Measurements from ENCODE around the gene SMIM43.

SMIM43 gene

DNA sequence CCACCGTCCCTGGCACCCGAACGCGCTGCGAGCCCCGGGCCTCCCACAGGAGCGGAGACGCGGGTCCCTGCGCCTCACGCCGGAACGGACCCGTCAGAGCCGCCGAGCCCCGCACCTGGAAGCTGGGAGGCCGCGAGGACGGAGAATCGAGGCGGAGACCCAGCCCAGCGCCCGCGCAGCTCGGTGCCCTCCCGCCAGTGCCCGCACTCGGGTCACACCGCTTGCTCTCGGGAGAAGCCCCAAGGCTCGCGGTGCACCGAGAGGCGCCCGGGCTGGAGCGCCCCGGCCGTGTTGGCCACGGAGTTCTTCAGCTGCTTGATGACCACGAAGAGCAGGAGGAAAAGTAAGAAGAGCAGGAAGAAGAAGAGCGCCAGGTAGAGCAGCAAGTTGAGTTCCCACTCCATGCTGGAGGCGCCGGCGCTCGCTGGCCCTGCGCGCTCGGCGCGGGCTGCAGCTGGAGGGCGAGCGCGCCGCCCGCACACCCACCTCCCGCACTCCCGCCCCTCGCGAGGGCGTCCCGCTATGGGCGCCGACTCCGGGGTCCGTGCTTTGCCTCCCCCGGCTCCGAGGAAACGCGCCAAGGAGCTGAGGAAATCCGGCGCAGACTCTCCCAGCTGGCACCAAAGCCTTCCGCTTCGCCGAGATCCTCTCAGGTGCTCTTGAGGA lies at the start of gene SMIM43:
Gene SMIM43, minus strand, starts transcription at position 463 of the 666 bp plus-strand sequence. Its CDS starts 59 bp downstream, at position 404.
- Histone ChIP-seq H3K9ac (ENCODE audit: insufficient read length) (no peak within 1 kb of the TSS), H3K9me3 (ENCODE audit: low read depth, low read length) (no peaks in the 10 kb centered on the region), H3K27ac (no peak within 1 kb of the TSS), H3K36me3 (ENCODE audit: insufficient read depth, low read length) (no peaks in the 10 kb centered on the region), H3K4me3 (peak within 1 kb of the TSS; percentile 70)
- TF ChIP-seq POLR2AphosphoS5 (IDR thresholded peaks at IDR 0.05; ENCODE audit: borderline replicate concordance, low read depth, low read length), result no peak
- TF ChIP-seq EZH2 (IDR thresholded peaks at IDR 0.05), result no peak
- TF ChIP-seq FOXP2 (optimal IDR thresholded peaks at IDR 0.05; ENCODE audit: control extremely low read depth, extremely low read length, insufficient read depth), result no peak
- DNase-seq (ENCODE audit: low read depth, low spot score), result no peak

- H3K9me3 ChIP-seq (ENCODE audit: low read depth, low read length), result no peaks in the 10 kb centered on the region
- no peak overlapping the region for H3K9ac ChIP-seq (ENCODE audit: insufficient read length)
- peaks cover 95% of the 10 kb centered on the region for H3K36me3 ChIP-seq (ENCODE audit: insufficient read depth, low read length)
- H3K4me3 ChIP-seq, result no peak overlapping the region
- no peak overlapping the region for H3K27ac ChIP-seq
- no peak for DNase-seq (ENCODE audit: low read depth, low spot score)
- TF ChIP-seq POLR2AphosphoS5 (IDR thresholded peaks at IDR 0.05; ENCODE audit: borderline replicate concordance, low read depth, low read length), result no peak
- TF ChIP-seq FOXP2 (optimal IDR thresholded peaks at IDR 0.05; ENCODE audit: control extremely low read depth, extremely low read length, insufficient read depth), result no peak
- TF ChIP-seq EZH2 (IDR thresholded peaks at IDR 0.05), result no peak
Observed at GRCh38 chr4:121814756-121815155, 49.8 kb upstream of the SMIM43 start.

GRCh38 chr4:121811122-121811521 lies 46.2 kb upstream of the SMIM43 start:
- no peak for DNase-seq (ENCODE audit: low read depth, low spot score)
- TF ChIP-seq POLR2AphosphoS5 (IDR thresholded peaks at IDR 0.05; ENCODE audit: borderline replicate concordance, low read depth, low read length), result no peak
- TF ChIP-seq FOXP2 (optimal IDR thresholded peaks at IDR 0.05; ENCODE audit: control extremely low read depth, extremely low read length, insufficient read depth), result no peak
- no peak for TF ChIP-seq EZH2 (IDR thresholded peaks at IDR 0.05)
- H3K9me3 ChIP-seq (ENCODE audit: low read depth, low read length), result no peaks in the 10 kb centered on the region
- H3K9ac ChIP-seq (ENCODE audit: insufficient read length), result no peak overlapping the region
- H3K4me3 ChIP-seq, result no peak overlapping the region
- H3K36me3 ChIP-seq (ENCODE audit: insufficient read depth, low read length), result peaks cover 94% of the 10 kb centered on the region
- H3K27ac ChIP-seq, result no peak overlapping the region

DNA sequence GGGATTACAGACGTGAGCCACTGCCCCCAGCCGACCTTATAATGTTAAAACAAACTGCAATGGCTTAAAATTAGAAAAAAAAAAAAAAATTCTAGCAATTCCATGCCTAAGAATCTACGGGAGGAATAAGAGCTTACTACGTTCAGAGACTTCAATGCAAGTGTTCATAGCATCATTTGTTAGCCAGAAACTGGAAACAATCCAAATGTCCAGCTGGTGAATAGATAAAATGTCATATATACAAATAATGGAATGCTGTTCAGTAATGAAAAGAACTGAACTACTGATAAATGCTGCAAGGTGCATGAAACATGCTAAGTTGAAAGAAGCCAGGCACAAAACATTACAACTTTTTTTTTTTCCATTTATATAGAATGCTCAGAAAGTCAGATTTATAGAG lies 41.4 kb upstream of the SMIM43 start:
- no peak for TF ChIP-seq EZH2 (IDR thresholded peaks at IDR 0.05)
- TF ChIP-seq FOXP2 (optimal IDR thresholded peaks at IDR 0.05; ENCODE audit: control extremely low read depth, extremely low read length, insufficient read depth), result no peak
- no peak for TF ChIP-seq POLR2AphosphoS5 (IDR thresholded peaks at IDR 0.05; ENCODE audit: borderline replicate concordance, low read depth, low read length)
- DNase-seq (ENCODE audit: low read depth, low spot score), result no peak
- Histone ChIP-seq H3K9ac (ENCODE audit: insufficient read length) (no peak overlapping the region), H3K27ac (no peak overlapping the region), H3K36me3 (ENCODE audit: insufficient read depth, low read length) (peaks cover 91% of the 10 kb centered on the region), H3K4me3 (no peak overlapping the region), H3K9me3 (ENCODE audit: low read depth, low read length) (no peaks in the 10 kb centered on the region)

GRCh38 chr4:121801715-121802075 lies 36.7 kb upstream of the SMIM43 start:
- Histone ChIP-seq H3K27ac (peak overlapping the region; percentile 91), H3K9me3 (ENCODE audit: low read depth, low read length) (no peaks in the 10 kb centered on the region), H3K4me3 (peak overlapping the region; percentile 90), H3K9ac (ENCODE audit: insufficient read length) (peak overlapping the region; percentile 96), H3K36me3 (ENCODE audit: insufficient read depth, low read length) (peaks cover 48% of the 10 kb centered on the region)
- no peak for TF ChIP-seq POLR2AphosphoS5 (IDR thresholded peaks at IDR 0.05; ENCODE audit: borderline replicate concordance, low read depth, low read length)
- no peak for TF ChIP-seq EZH2 (IDR thresholded peaks at IDR 0.05)
- TF ChIP-seq FOXP2 (optimal IDR thresholded peaks at IDR 0.05; ENCODE audit: control extremely low read depth, extremely low read length, insufficient read depth), result no peak
- no peak for DNase-seq (ENCODE audit: low read depth, low spot score)

- Histone ChIP-seq H3K27ac (peak within 1 kb of the TSS; percentile 91), H3K9ac (ENCODE audit: insufficient read length) (peak within 1 kb of the TSS; percentile 96), H3K9me3 (ENCODE audit: low read depth, low read length) (no peaks in the 10 kb centered on the region), H3K36me3 (ENCODE audit: insufficient read depth, low read length) (peaks cover 42% of the 10 kb centered on the region), H3K4me3 (peak within 1 kb of the TSS; percentile 90)
- peak; percentile 86 for DNase-seq (ENCODE audit: low read depth, low spot score)
- TF ChIP-seq FOXP2 (optimal IDR thresholded peaks at IDR 0.05; ENCODE audit: control extremely low read depth, extremely low read length, insufficient read depth), result no peak
- TF ChIP-seq POLR2AphosphoS5 (IDR thresholded peaks at IDR 0.05; ENCODE audit: borderline replicate concordance, low read depth, low read length), result peak; percentile 95
Observed at GRCh38 chr4:121800961-121801714, 36.2 kb upstream of the SMIM43 start, which contains the start of gene EXOSC9. TSS of gene EXOSC9 (plus strand) at chr4:121801323. CDS start at chr4:121801425, 102 bp downstream.

GRCh38 chr4:121800638-121800960 lies 35.6 kb upstream of the SMIM43 start:
- Histone ChIP-seq H3K9ac (ENCODE audit: insufficient read length) (peak overlapping the region; percentile 96), H3K4me3 (peak overlapping the region; percentile 90), H3K27ac (peak overlapping the region; percentile 91), H3K9me3 (ENCODE audit: low read depth, low read length) (no peaks in the 10 kb centered on the region), H3K36me3 (ENCODE audit: insufficient read depth, low read length) (peaks cover 38% of the 10 kb centered on the region)
- no peak for DNase-seq (ENCODE audit: low read depth, low spot score)
- TF ChIP-seq FOXP2 (optimal IDR thresholded peaks at IDR 0.05; ENCODE audit: control extremely low read depth, extremely low read length, insufficient read depth) (no peak), POLR2AphosphoS5 (IDR thresholded peaks at IDR 0.05; ENCODE audit: borderline replicate concordance, low read depth, low read length) (no peak), EZH2 (IDR thresholded peaks at IDR 0.05) (no peak)

DNA sequence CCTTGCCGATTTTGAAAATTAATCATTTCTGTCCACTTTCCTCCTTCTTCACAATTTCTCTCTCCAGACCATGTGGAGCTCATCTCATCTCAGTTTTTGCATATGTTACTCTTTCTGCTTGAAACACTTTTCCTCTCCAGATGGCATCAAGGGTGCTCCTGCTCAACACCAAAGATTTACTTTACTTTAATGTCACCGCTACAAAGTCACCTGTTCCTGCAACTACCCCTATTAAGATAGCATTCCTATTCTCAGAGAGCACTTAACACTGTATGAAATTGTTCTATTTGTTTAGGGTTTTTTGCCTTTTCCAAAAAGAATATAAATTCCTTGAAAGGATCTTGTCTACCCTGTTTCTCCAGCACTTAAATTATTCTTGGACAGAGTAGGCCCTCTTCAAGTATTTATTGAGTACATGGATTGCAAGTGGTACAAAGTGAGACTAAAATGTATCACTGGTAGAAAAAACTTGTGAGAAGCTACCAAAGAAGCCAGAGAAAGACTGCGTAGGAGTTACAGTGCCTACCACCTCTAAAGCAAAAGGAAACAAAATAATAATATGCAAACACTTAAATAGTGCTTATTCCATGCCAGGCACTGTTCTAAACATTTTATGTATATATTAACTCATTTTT lies 35.0 kb upstream of the SMIM43 start:
- TF ChIP-seq EZH2 (IDR thresholded peaks at IDR 0.05), result no peak
- no peak for TF ChIP-seq POLR2AphosphoS5 (IDR thresholded peaks at IDR 0.05; ENCODE audit: borderline replicate concordance, low read depth, low read length)
- no peak for TF ChIP-seq FOXP2 (optimal IDR thresholded peaks at IDR 0.05; ENCODE audit: control extremely low read depth, extremely low read length, insufficient read depth)
- Histone ChIP-seq H3K36me3 (ENCODE audit: insufficient read depth, low read length) (peaks cover 31% of the 10 kb centered on the region), H3K9me3 (ENCODE audit: low read depth, low read length) (no peaks in the 10 kb centered on the region), H3K9ac (ENCODE audit: insufficient read length) (no peak overlapping the region), H3K27ac (no peak overlapping the region), H3K4me3 (no peak overlapping the region; the same call in 1 of the 2 replicates)
- DNase-seq (ENCODE audit: low read depth, low spot score), result no peak

All from SK-N-MC (cell line).